ENCODE results near the gene FEZ2.

The FEZ2 gene

DNA sequence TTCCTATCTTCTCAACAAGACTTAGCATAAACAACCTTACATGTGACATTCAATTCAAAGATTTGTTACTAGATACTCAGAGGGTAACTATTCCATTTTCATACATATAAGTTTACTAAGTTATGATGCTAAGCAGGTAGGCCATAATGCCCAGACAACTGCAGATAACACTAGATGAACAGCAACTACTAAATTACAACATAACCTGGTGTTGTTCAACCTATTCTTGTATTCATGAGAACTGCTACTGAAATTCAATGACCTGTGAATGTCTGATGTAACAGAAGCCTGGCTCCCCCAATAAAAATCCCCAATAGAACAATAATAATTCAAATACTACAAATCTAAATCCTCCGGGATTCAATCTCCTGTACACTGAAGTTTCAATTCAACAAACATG is 24.8 kb downstream of the FEZ2 start:
- peaks cover 62% of the 10 kb centered on the region for H3K36me3 Mint-ChIP-seq
- H3K4me3 Mint-ChIP-seq = no peak overlapping the region
- peaks cover 8% of the 10 kb centered on the region for H3K4me1 Mint-ChIP-seq
- no peak for ATAC-seq
- H3K9me3 Mint-ChIP-seq = no peaks in the 10 kb centered on the region
- no peak overlapping the region for H3K27ac Mint-ChIP-seq
- no peaks in the 10 kb centered on the region for H3K27me3 Mint-ChIP-seq

DNA sequence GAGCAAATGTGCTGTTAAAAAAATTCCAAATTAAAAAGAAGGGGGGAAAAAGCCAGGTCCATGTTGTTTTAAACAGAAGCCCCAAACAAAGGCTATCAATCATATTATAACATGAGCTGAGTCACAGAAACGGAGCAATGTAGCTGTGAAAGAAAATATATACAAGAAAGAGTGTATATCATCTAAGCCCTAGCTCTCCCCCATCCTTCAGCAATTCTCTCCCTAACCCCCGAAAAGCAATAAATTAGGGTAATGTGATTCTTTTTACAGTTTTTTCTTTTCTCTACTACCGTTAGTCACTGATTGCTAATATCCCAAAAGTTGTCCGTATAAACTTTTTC is 25.3 kb downstream of the FEZ2 start:
- Mint-ChIP-seq H3K9me3 (no peaks in the 10 kb centered on the region), H3K27ac (no peak overlapping the region), H3K27me3 (no peaks in the 10 kb centered on the region), H3K36me3 (peaks cover 60% of the 10 kb centered on the region), H3K4me3 (no peak overlapping the region), H3K4me1 (peaks cover 8% of the 10 kb centered on the region)
- no peak for ATAC-seq

GRCh38 chr2:36572054-36572718 is 25.8 kb downstream of the FEZ2 start:
- H3K4me3 Mint-ChIP-seq = no peak overlapping the region
- peaks cover 8% of the 10 kb centered on the region for H3K4me1 Mint-ChIP-seq
- H3K9me3 Mint-ChIP-seq = no peaks in the 10 kb centered on the region
- no peak overlapping the region for H3K27ac Mint-ChIP-seq
- ATAC-seq = no peak
- peaks cover 60% of the 10 kb centered on the region for H3K36me3 Mint-ChIP-seq
- no peaks in the 10 kb centered on the region for H3K27me3 Mint-ChIP-seq

GRCh38 chr2:36570416-36570815 is 27.6 kb downstream of the FEZ2 start:
- Mint-ChIP-seq H3K27ac (no peak overlapping the region), H3K27me3 (no peaks in the 10 kb centered on the region), H3K4me1 (peaks cover 8% of the 10 kb centered on the region), H3K4me3 (no peak overlapping the region), H3K9me3 (no peaks in the 10 kb centered on the region), H3K36me3 (peaks cover 66% of the 10 kb centered on the region)
- ATAC-seq = no peak

GRCh38 chr2:36569267-36569856 is 28.6 kb downstream of the FEZ2 start:
- no peak for ATAC-seq
- peaks cover 8% of the 10 kb centered on the region for H3K4me1 Mint-ChIP-seq
- peaks cover 64% of the 10 kb centered on the region for H3K36me3 Mint-ChIP-seq
- H3K9me3 Mint-ChIP-seq = no peaks in the 10 kb centered on the region
- no peak overlapping the region for H3K27ac Mint-ChIP-seq
- no peaks in the 10 kb centered on the region for H3K27me3 Mint-ChIP-seq
- no peak overlapping the region for H3K4me3 Mint-ChIP-seq

DNA sequence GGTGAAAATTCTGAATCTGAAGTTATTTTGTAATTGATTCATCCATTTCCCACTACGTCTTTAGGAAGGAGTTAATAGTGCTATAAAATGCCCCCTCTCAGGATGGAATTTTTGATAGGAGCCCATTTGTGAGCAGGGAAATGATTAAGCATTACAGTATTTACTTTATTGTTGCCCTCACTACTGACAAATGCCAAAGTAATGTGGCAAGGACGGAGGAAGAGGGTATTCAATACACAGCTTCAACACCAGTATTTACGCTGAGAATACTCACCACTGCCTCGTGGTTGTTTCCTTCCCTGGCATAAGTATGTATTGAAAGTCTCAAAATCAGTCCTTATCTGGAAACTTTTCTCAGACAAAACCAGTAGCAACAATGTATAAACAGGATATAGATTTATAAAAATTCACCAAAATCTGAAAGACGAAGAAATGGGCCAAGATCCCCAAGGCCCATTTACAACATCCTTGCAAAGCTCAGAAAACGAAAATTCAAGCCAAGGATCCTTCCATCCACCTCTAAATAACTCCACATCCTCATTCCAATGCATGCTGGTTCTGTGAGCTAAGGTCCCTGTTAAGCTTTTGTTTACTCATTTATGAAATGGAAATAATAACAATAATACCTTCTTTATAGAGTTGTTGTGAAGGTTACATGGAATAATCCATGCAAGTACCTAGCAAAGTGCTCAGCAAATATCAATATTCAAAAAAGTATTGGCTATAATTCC is 29.3 kb downstream of the FEZ2 start:
- H3K4me3 Mint-ChIP-seq = no peak overlapping the region
- H3K27ac Mint-ChIP-seq = no peak overlapping the region
- peaks cover 64% of the 10 kb centered on the region for H3K36me3 Mint-ChIP-seq
- no peaks in the 10 kb centered on the region for H3K9me3 Mint-ChIP-seq
- peaks cover 8% of the 10 kb centered on the region for H3K4me1 Mint-ChIP-seq
- no peaks in the 10 kb centered on the region for H3K27me3 Mint-ChIP-seq
- ATAC-seq = no peak

DNA sequence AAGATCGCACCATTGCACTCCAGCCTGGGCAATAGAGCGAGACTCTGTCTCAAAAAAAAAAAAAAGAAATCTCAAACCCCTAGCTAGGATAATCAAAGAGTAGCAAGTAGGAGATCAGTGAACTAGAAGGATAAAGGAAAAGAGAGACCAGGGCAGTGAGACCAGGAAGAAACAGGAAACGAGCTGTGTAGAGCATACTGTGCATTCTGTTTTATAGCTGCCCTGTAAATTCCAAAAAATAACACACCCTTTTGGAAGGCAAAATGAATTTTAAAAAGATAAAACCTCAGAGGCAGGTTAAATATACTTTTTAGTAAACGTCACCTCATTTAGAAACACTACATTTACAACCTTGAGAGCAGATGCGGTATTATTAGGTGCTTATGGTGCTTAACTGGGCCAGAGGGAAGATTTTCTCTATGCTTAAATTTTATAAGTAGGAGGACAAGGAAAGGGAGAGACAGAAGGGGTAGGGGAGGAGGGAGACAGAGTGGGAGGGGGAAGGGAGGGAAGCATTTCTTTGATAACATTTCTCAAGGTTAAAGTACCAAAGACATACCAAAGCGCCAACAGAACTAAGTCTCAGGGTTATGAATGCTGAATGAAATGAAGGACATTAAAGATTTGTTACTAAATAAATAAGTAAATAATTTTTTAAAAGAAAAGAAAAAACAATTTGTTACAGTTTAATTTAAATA is 30.1 kb downstream of the FEZ2 start:
- ATAC-seq = no peak
- Mint-ChIP-seq H3K36me3 (peaks cover 61% of the 10 kb centered on the region), H3K27ac (no peak overlapping the region), H3K27me3 (no peaks in the 10 kb centered on the region), H3K4me1 (peaks cover 1% of the 10 kb centered on the region), H3K4me3 (no peak overlapping the region), H3K9me3 (no peaks in the 10 kb centered on the region)

DNA sequence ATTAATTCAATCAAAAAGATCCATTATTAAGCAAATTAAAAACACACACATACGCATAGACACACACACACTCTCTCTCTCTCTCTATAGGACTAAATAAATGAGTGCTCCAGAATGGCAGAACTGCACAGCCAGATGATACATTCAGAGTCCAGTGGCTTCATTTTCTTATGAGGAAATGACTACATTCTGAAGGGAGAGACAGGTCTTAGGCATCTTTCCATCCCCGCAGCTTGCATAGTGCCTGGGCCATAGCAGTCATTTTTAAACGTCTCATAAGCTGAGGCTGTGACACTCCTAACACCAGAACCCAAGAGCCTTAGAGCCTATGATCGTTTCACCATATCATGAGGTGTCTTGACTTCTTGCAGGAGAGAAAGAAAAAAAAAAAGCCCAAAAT is 31.1 kb downstream of the FEZ2 start:
- Mint-ChIP-seq H3K36me3 (peaks cover 51% of the 10 kb centered on the region), H3K4me3 (no peak overlapping the region), H3K27me3 (no peaks in the 10 kb centered on the region), H3K4me1 (no peaks in the 10 kb centered on the region), H3K27ac (no peak overlapping the region), H3K9me3 (no peaks in the 10 kb centered on the region)
- no peak for ATAC-seq

DNA sequence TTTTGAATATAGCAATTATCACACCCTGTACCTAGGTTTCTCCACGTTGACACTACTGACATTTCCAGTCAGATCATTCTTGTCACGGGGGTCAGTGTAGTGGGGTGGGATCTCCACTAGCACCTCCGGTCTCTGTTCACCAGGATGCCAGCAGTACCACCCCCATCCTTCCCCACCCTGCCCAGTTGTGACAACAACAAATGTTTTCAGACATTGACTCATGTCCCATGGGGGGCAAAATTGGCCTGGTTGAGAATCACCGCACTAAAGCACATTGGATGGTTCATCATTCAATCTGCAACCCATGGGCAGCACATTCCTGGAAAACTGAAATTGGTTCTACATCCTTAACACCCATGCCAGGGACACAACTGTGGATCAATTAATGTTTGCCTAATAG is 32.3 kb downstream of the FEZ2 start:
- Mint-ChIP-seq H3K27me3 (no peaks in the 10 kb centered on the region), H3K36me3 (peaks cover 51% of the 10 kb centered on the region), H3K4me3 (no peak overlapping the region), H3K27ac (no peak overlapping the region), H3K9me3 (no peaks in the 10 kb centered on the region), H3K4me1 (no peaks in the 10 kb centered on the region)
- no peak for ATAC-seq

DNA sequence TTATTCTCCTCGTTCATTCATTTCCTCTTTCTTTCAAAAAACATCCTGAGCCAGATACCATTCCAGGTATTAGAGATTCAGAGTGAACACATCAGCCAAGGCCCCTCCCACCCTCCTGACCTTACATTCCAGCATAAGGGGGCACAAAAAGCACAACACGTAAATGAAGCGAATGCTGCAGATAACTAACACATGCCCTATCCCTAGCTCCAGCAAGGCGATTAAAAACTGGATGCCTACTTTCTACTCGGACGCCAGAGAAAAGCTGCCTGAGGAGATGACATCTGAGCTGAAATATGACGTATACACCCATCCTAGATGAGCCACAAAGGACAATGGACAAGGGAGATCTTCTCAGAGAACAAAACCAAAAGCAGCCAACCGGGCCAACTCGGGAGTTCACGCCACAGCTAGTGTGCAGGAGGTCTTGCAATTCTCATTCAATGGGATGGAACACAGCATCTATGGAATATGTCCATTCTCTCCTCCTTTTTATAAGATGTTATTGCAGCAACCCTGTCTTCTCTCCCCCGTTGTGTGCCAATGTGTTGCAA is 33.5 kb downstream of the FEZ2 start:
- no peaks in the 10 kb centered on the region for H3K4me1 Mint-ChIP-seq
- ATAC-seq = no peak
- H3K9me3 Mint-ChIP-seq = no peaks in the 10 kb centered on the region
- no peak overlapping the region for H3K4me3 Mint-ChIP-seq
- H3K36me3 Mint-ChIP-seq = peaks cover 56% of the 10 kb centered on the region
- H3K27me3 Mint-ChIP-seq = no peaks in the 10 kb centered on the region
- no peak overlapping the region for H3K27ac Mint-ChIP-seq

- no peak overlapping the region for H3K4me3 Mint-ChIP-seq
Measured at GRCh38 chr2:36562973-36563532, 34.9 kb downstream of the FEZ2 start.

DNA sequence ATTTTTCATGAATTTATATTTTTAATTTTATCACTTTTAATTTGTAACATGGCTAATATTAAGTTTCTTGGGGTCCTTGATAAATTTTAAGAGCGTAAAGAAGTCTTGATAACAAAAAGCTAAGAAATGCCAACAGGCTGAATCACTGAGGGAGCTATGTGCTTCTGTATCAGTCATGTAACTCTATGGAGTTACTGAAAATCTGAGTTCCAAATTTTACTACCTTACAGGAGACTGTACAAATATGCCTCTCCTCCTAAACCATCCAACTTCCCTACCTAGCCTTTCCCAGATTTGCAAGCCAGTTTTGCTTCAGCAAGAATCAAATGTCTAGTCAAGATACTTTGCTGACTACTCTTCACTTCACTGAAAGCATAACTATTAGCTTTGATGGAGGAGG is 35.7 kb downstream of the FEZ2 start:
- H3K9me3 Mint-ChIP-seq = no peaks in the 10 kb centered on the region
- no peak overlapping the region for H3K4me3 Mint-ChIP-seq
- H3K27ac Mint-ChIP-seq = no peak overlapping the region
- H3K4me1 Mint-ChIP-seq = no peaks in the 10 kb centered on the region
- ATAC-seq = no peak
- H3K27me3 Mint-ChIP-seq = no peaks in the 10 kb centered on the region
- H3K36me3 Mint-ChIP-seq = peaks cover 54% of the 10 kb centered on the region

More at GRCh38 chr2:36562973-36563532, 34.9 kb downstream of the FEZ2 start:
- Mint-ChIP-seq H3K4me1 (no peaks in the 10 kb centered on the region), H3K27ac (no peak overlapping the region), H3K9me3 (no peaks in the 10 kb centered on the region), H3K36me3 (peaks cover 61% of the 10 kb centered on the region), H3K27me3 (no peaks in the 10 kb centered on the region)
- no peak for ATAC-seq

- peaks cover 45% of the 10 kb centered on the region for H3K36me3 Mint-ChIP-seq
- no peak overlapping the region for H3K4me3 Mint-ChIP-seq
- ATAC-seq = no peak
Measured at GRCh38 chr2:36561237-36561944, 36.6 kb downstream of the FEZ2 start.

GRCh38 chr2:36560726-36561125 is 37.2 kb downstream of the FEZ2 start:
- no peak overlapping the region for H3K27ac Mint-ChIP-seq
- ATAC-seq = no peak
- no peaks in the 10 kb centered on the region for H3K4me1 Mint-ChIP-seq
- no peaks in the 10 kb centered on the region for H3K9me3 Mint-ChIP-seq
- no peaks in the 10 kb centered on the region for H3K27me3 Mint-ChIP-seq
- H3K36me3 Mint-ChIP-seq = peaks cover 40% of the 10 kb centered on the region
- no peak overlapping the region for H3K4me3 Mint-ChIP-seq

More at GRCh38 chr2:36561237-36561944, 36.6 kb downstream of the FEZ2 start:
- Mint-ChIP-seq H3K27ac (no peak overlapping the region), H3K27me3 (no peaks in the 10 kb centered on the region), H3K9me3 (no peaks in the 10 kb centered on the region), H3K4me1 (no peaks in the 10 kb centered on the region)

All from stimulated activated memory B cell treated with anti-CD40 and anti-IgM and Interleukin-4, amounts not matched to agents 10 μg/mL and 1 μg/mL and 100 μg/mL, for 72 hours (primary cell).